Activated CD8-positive, alpha-beta T cell treated with anti-CD3 and anti-CD28 coated beads for 36 hours (primary cell): ENCODE data around the gene STK32A. TPM values are rescaled to one million over a fixed set of nuclear protein-coding genes. Genes with fewer than 3 reads are reported as not detected.

Experiments used
- ATAC-seq: fragments of 200-7000 bp; cut with Tn5 transposase; one replicate; pipeline ENCODE4 v1.10.0; 2021; ENCODE audit warnings: mild to moderate bottlenecking, moderate library complexity
- CTCF ChIA-PET: fragments of 350-600 bp; sonication (Branson Sonifier 250); formaldehyde crosslinking; loops from one replicate; lab custom pipeline; 2021; ENCODE audit warnings: antibody characterized with exemption; lab: Charles Lee
- POLR2A ChIA-PET: fragments of 350-600 bp; sonication (Branson Sonifier 250); formaldehyde crosslinking; loops from one replicate; lab custom pipeline; 2021; ENCODE audit warnings: antibody characterized with exemption; lab: Charles Lee
- DNase-seq: peaks from one replicate; pipeline ENCODE4 v3.0.0-alpha.2; 2020
- H3K27ac Mint-ChIP-seq: one replicate; pipeline ENCODE4 v1.8.0; 2021; ENCODE audit warnings: mild to moderate bottlenecking, mixed read lengths
- H3K27me3 Mint-ChIP-seq: one replicate; pipeline ENCODE4 v1.8.0; 2021; ENCODE audit warnings: mixed read lengths
- H3K36me3 Mint-ChIP-seq: one replicate; pipeline ENCODE4 v1.8.0; 2021; ENCODE audit warnings: low read depth, mixed read lengths
- H3K4me1 Mint-ChIP-seq: one replicate; pipeline ENCODE4 v1.8.0; 2021; ENCODE audit warnings: low read depth, mixed read lengths
- H3K4me3 Mint-ChIP-seq: one replicate; pipeline ENCODE4 v1.8.0; 2021; ENCODE audit warnings: mild to moderate bottlenecking, moderate library complexity, mixed read lengths
- H3K9me3 Mint-ChIP-seq: one replicate; pipeline ENCODE4 v1.8.0; 2021; ENCODE audit warnings: mixed read lengths
- intact Hi-C: fragments of 100-400 bp; cut with micrococcal nuclease; formaldehyde crosslinking; loops from one replicate; pipeline ENCODE4 v1.10.0; 2022
- total RNA-seq, 2 experiments: library from RNA; stranded (reverse); gene quantifications; one replicate each; pipeline ENCODE4 v1.2.3, GENCODE V29; 2021
- TF ChIP-seq, protein P1 (sequence below): fragments of 200-600 bp; IDR thresholded peaks from one replicate; pipeline ENCODE4 v1.8.0; 2022; ENCODE audit warnings: antibody characterized with exemption, mild to moderate bottlenecking

STK32A gene
- total RNA-seq, 2 experiments from 2014 or later = not detected

DNA sequence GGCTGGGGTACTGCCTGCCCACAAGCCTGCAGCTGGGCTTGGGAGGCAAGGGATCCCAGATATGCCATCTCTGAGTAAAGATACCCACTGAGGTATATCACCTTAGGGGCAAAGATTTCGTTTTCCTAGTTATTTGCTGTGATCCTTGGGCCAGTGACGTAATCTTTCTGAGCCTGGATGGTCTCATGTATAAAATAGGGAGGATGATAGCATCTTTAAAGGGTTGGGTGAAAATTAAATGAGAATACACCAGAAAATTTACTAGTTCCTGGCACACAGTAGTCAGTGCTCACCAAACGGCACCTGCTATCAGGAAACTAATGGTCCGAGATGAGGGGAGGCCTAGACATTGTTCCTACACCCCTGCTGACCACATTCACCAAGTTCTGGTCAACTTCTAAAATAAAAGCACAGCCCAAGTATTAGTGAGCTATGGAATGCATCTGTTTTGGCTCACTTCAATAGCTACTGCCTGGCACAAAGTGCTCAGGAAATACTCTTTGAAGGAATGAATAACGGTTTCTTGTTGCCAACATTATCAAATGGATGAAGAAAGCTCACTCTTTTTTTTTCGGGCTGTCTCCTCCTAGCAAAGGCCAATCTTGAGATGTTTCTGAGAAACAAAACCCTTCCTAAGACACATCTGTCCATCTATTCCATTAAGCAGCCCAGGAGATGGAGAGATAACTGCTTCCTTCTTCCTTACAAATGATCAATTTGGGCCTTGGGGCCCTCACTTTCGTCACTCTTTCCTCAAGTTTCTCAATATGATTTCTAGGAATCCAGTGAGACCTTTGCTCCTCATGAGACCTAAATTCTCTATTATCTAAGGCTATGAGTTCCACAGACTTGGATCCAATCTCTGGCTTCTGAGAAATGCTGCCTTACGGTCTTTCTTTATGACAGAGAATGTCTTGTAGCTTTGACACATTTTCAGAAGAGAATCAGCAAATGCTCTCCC, 176.8 kb downstream of the STK32A start:
- ChIA-PET CTCF (no interaction called here), POLR2A (no interaction called here)
- Mint-ChIP-seq H3K4me3 (no peak overlapping the region), H3K36me3 (no peaks in the 10 kb centered on the region), H3K9me3 (no peaks in the 10 kb centered on the region), H3K27me3 (peaks cover 3% of the 10 kb centered on the region), H3K4me1 (no peaks in the 10 kb centered on the region), H3K27ac (no peak overlapping the region)
- intact Hi-C loops = no loop called here
- DNase-seq (no peak), ATAC-seq (no peak)
- TF ChIP-seq, protein P1, sequence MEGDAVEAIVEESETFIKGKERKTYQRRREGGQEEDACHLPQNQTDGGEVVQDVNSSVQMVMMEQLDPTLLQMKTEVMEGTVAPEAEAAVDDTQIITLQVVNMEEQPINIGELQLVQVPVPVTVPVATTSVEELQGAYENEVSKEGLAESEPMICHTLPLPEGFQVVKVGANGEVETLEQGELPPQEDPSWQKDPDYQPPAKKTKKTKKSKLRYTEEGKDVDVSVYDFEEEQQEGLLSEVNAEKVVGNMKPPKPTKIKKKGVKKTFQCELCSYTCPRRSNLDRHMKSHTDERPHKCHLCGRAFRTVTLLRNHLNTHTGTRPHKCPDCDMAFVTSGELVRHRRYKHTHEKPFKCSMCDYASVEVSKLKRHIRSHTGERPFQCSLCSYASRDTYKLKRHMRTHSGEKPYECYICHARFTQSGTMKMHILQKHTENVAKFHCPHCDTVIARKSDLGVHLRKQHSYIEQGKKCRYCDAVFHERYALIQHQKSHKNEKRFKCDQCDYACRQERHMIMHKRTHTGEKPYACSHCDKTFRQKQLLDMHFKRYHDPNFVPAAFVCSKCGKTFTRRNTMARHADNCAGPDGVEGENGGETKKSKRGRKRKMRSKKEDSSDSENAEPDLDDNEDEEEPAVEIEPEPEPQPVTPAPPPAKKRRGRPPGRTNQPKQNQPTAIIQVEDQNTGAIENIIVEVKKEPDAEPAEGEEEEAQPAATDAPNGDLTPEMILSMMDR = no peak

DNA sequence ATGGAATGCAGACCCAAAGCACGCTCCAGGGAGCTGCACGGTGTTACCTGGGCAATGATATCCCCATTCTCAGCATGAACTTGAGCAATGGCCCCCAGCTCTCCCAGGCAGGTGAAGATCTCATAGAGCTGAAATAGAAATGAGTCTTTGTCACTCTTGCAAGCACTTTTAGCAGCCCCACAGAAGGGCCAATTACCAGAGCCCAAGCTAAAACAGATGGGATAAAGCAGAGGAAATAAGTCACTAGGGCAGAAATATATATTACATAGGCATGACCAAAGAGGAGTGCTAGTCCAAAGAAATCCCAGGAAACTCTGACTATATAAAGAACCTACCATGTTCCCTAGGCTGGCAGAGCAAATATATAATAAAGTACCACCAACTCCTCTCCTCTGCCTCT, 177.7 kb downstream of the STK32A start:
- intact Hi-C loops = no loop called here
- peaks cover 5% of the 10 kb centered on the region for H3K27me3 Mint-ChIP-seq
- H3K36me3 Mint-ChIP-seq = no peaks in the 10 kb centered on the region
- no peak for ATAC-seq
- no peak for DNase-seq
- no peak overlapping the region for H3K27ac Mint-ChIP-seq
- ChIA-PET POLR2A (no interaction called here), CTCF (no interaction called here)
- TF ChIP-seq, protein P1 = no peak
- H3K9me3 Mint-ChIP-seq = no peaks in the 10 kb centered on the region
- no peaks in the 10 kb centered on the region for H3K4me1 Mint-ChIP-seq
- no peak overlapping the region for H3K4me3 Mint-ChIP-seq

DNA sequence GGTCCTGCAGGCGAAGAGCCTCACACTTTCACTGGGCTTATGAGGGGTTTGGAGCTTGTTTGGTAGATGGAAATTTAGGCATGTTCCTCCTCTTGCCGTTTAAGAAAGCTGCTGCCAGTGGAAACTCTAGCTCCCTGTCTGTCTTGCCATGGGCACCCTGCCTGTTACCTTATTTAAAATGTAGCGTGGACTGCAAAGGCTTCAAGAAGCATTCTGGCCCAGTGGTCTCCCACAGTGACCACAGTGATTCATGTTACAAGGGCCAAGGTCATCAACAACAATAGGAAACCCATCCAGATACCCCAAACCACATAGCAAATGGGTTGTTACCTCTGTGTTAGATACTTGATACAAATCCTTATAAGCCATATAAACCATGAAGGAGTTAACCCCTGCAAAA, 178.4 kb downstream of the STK32A start:
- TF ChIP-seq, protein P1 = no peak
- peaks cover 7% of the 10 kb centered on the region for H3K27me3 Mint-ChIP-seq
- H3K36me3 Mint-ChIP-seq = no peaks in the 10 kb centered on the region
- H3K27ac Mint-ChIP-seq = no peak overlapping the region
- no peaks in the 10 kb centered on the region for H3K4me1 Mint-ChIP-seq
- no peak for ATAC-seq
- H3K9me3 Mint-ChIP-seq = no peaks in the 10 kb centered on the region
- no peak overlapping the region for H3K4me3 Mint-ChIP-seq
- POLR2A ChIA-PET = no interaction called here
- CTCF ChIA-PET = no interaction called here
- intact Hi-C loops = no loop called here
- DNase-seq = no peak

DNA sequence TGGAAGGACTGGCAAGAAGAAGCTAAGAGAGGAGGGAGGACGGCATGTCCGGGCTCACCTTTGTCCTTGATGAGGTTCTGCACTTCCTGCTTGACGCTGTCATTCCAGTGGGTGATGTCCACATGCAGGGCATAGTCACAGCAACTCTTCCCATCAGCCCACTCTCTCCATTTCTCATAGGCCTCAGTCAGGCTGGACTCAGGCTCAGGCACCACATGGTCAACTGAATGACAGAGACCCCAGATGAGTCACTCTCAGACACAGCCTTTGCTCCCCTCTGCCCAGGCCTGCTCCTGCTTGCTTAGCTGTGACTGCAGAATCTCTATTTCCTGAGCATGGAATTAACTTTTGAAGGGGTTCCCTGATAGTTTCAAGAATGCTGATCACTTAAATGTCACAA, 180.8 kb downstream of the STK32A start:
- TF ChIP-seq, protein P1 = no peak
- Mint-ChIP-seq H3K4me1 (no peaks in the 10 kb centered on the region), H3K9me3 (no peaks in the 10 kb centered on the region), H3K36me3 (no peaks in the 10 kb centered on the region), H3K4me3 (no peak overlapping the region), H3K27me3 (peaks cover 7% of the 10 kb centered on the region), H3K27ac (no peak overlapping the region)
- intact Hi-C loops = no loop called here
- DNase-seq = no peak
- no peak for ATAC-seq
- ChIA-PET CTCF (no interaction called here), POLR2A (no interaction called here)

DNA sequence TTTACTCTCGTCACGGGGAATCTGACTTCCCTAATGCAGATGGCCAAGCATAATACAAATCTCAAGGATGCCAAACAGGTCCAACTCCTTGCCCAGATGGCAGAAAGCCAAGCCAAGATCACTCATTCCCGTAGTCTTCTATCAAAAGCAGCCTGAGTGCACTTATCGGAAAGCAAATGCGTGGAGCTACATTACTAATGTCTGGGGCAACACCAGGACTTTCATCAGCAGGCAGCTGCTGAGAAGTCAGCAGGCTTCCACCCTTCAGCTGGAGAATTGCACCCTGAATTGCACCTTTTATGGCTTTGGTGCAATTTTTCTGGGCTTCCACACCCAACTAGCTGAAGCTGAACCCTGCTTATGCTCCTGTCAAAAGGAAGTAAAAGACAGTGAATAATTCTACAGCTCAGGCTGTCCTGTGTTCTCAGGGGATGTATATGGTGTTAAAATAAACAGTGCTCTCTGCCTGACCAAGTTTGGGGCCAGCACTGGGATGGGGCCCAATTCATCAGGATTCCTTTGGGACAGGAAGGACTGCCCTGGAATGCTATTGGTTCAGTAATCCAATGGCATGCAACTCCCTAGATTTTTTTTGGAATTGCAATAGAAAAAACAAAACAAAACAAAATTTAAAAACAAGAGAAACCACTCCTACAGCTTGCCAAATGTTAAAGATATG, 182.4 kb downstream of the STK32A start:
- ATAC-seq (no peak), DNase-seq (no peak)
- CTCF ChIA-PET = no interaction called here
- intact Hi-C loops = no loop called here
- Mint-ChIP-seq H3K36me3 (no peaks in the 10 kb centered on the region), H3K4me3 (no peak overlapping the region), H3K9me3 (no peaks in the 10 kb centered on the region), H3K27ac (no peak overlapping the region), H3K4me1 (no peaks in the 10 kb centered on the region), H3K27me3 (peaks cover 7% of the 10 kb centered on the region)
- POLR2A ChIA-PET = no interaction called here
- TF ChIP-seq, protein P1 = no peak
